Glutamatergic neuron (in vitro differentiated cells): ENCODE data around the gene ZNF778. TPM values are rescaled to one million over a fixed set of nuclear protein-coding genes. Genes with fewer than 3 reads are reported as not detected.

Source experiments
- DNase-seq: peaks from one replicate; pipeline ENCODE4 v3.0.0; 2022
- H3K27ac Mint-ChIP-seq: one replicate; pipeline ENCODE4 v1.8.0; 2020; ENCODE audit warnings: mild to moderate bottlenecking, mixed read lengths, inconsistent platforms; ENCODE audit not compliant: unreplicated experiment
- H3K27me3 Mint-ChIP-seq: one replicate; pipeline ENCODE4 v1.8.0; 2020; ENCODE audit warnings: mild to moderate bottlenecking, moderate library complexity, mixed read lengths, inconsistent platforms; ENCODE audit not compliant: unreplicated experiment
- H3K36me3 Mint-ChIP-seq: one replicate; pipeline ENCODE4 v1.8.0; 2020; ENCODE audit warnings: mild to moderate bottlenecking, mixed read lengths, inconsistent platforms; ENCODE audit not compliant: unreplicated experiment
- H3K4me1 Mint-ChIP-seq: one replicate; pipeline ENCODE4 v1.8.0; 2020; ENCODE audit warnings: mild to moderate bottlenecking, low read depth, mixed read lengths, inconsistent platforms; ENCODE audit not compliant: unreplicated experiment
- H3K4me3 Mint-ChIP-seq: one replicate; pipeline ENCODE4 v1.8.0; 2020; ENCODE audit warnings: mild to moderate bottlenecking, mixed read lengths, inconsistent platforms; ENCODE audit not compliant: unreplicated experiment
- H3K9me3 Mint-ChIP-seq: one replicate; pipeline ENCODE4 v1.8.0; 2020; ENCODE audit warnings: mild to moderate bottlenecking, moderate library complexity, mixed read lengths, inconsistent platforms; ENCODE audit not compliant: unreplicated experiment
- CTCF ChIP-seq: fragments of 200-600 bp; sonication (generic); IDR thresholded peaks from one replicate; pipeline ENCODE4 v1.5.0; 2021; ENCODE audit not compliant: partially characterized antibody, unreplicated experiment
- total RNA-seq: library from RNA; stranded (reverse); fragmentation: NEBNext Ultra II Directional; extraction: Animal tissue kit (Norgen Biotek cat#: 25700); gene quantifications from one replicate; pipeline ENCODE4 v1.2.1, GENCODE V29; 2021; ENCODE audit not compliant: unreplicated experiment

The ZNF778 gene
- total RNA-seq, 1 donor from 2014 or later = 36.2 TPM

- no peak overlapping the region for H3K27ac Mint-ChIP-seq
- peaks cover 3% of the 10 kb centered on the region for H3K4me1 Mint-ChIP-seq
- H3K9me3 Mint-ChIP-seq = peaks cover 28% of the 10 kb centered on the region
- peaks cover 10% of the 10 kb centered on the region for H3K36me3 Mint-ChIP-seq
- no peak for DNase-seq
- TF ChIP-seq CTCF = no peak
- no peak overlapping the region for H3K4me3 Mint-ChIP-seq
- H3K27me3 Mint-ChIP-seq = peaks cover 18% of the 10 kb centered on the region
Measured at GRCh38 chr16:89268987-89269735, 51.7 kb downstream of the ZNF778 start.

GRCh38 chr16:89269805-89270665 lies 52.5 kb downstream of the ZNF778 start:
- no peak for DNase-seq
- TF ChIP-seq CTCF = no peak
- peaks cover 10% of the 10 kb centered on the region for H3K36me3 Mint-ChIP-seq
- H3K27ac Mint-ChIP-seq = no peak overlapping the region
- peaks cover 18% of the 10 kb centered on the region for H3K27me3 Mint-ChIP-seq
- peaks cover 28% of the 10 kb centered on the region for H3K9me3 Mint-ChIP-seq
- H3K4me3 Mint-ChIP-seq = no peak overlapping the region
- peaks cover 3% of the 10 kb centered on the region for H3K4me1 Mint-ChIP-seq

GRCh38 chr16:89270666-89271345 lies 53.3 kb downstream of the ZNF778 start:
- Mint-ChIP-seq H3K27me3 (peaks cover 18% of the 10 kb centered on the region), H3K4me3 (no peak overlapping the region), H3K36me3 (peaks cover 10% of the 10 kb centered on the region), H3K27ac (no peak overlapping the region), H3K9me3 (peaks cover 26% of the 10 kb centered on the region), H3K4me1 (peaks cover 1% of the 10 kb centered on the region)
- no peak for TF ChIP-seq CTCF
- DNase-seq = no peak

- Mint-ChIP-seq H3K27ac (no peak overlapping the region), H3K4me3 (no peak overlapping the region), H3K36me3 (peaks cover 10% of the 10 kb centered on the region), H3K9me3 (peaks cover 27% of the 10 kb centered on the region), H3K4me1 (peaks cover 1% of the 10 kb centered on the region), H3K27me3 (peaks cover 22% of the 10 kb centered on the region)
- no peak for TF ChIP-seq CTCF
- no peak for DNase-seq
Measured at GRCh38 chr16:89272631-89273030, 55.1 kb downstream of the ZNF778 start.
